ENCODE measurements around the gene SLPI.

The SLPI gene

GRCh38 chr20:45257161-45257560 lies 2.8 kb upstream of the SLPI start:
- Histone ChIP-seq H3K9ac (ENCODE audit: low read depth, low read length, poor library complexity) (no peak overlapping the region), H2AFZ (ENCODE audit: low read length) (no peak overlapping the region), H2BK15ac (ENCODE audit: low read length) (no peak overlapping the region), H3K18ac (ENCODE audit: low read length) (no peak overlapping the region), H3K9me3 (replicated peaks in 1 of 2; ENCODE audit: control insufficient read depth in 2 of 2, insufficient read depth in 1 of 2, low read depth in 1 of 2, low read length in 2 of 2) (no peaks in the 10 kb centered on the region), H3K79me1 (ENCODE audit: low read depth, low read length) (no peaks in the 10 kb centered on the region), H2BK5ac (ENCODE audit: low read length) (no peak overlapping the region), H3K4me2 (ENCODE audit: insufficient read depth, low read length, poor library complexity, severe bottlenecking) (no peak overlapping the region), H3K27me3 (ENCODE audit: control insufficient read depth in 3 of 3, insufficient read depth in 3 of 3, low read depth in 1 of 3, low read length in 3 of 3) (peaks cover 0 to 15% (median 0%) of the 10 kb centered on the region in 3 experiments), H2BK12ac (ENCODE audit: low read length) (no peak overlapping the region), H3K23ac (ENCODE audit: low read depth, low read length, poor library complexity) (no peak overlapping the region), H3K4ac (ENCODE audit: low read length) (no peak overlapping the region), H3K27ac (replicated peaks; ENCODE audit: low read length) (no peak overlapping the region), H3K4me3 (ENCODE audit: low read length in 2 of 2) (no peak overlapping the region), H2AK5ac (ENCODE audit: low read depth, low read length) (no peak overlapping the region), H3K36me3 (replicated peaks in 1 of 2; ENCODE audit: control insufficient read depth in 2 of 2, insufficient read depth in 2 of 2, low read length in 2 of 2) (no peaks in the 10 kb centered on the region), H2BK120ac (ENCODE audit: low read depth, low read length) (no peak overlapping the region), H3K4me1 (ENCODE audit: control insufficient read depth in 2 of 2, insufficient read depth in 1 of 2, low read depth in 1 of 2, low read length in 2 of 2) (peaks cover 12 to 17% of the 10 kb centered on the region in 2 donors), H4K8ac (ENCODE audit: low read depth, low read length) (no peak overlapping the region), H4K91ac (ENCODE audit: low read depth, low read length, poor library complexity) (no peak overlapping the region), H3K14ac (ENCODE audit: low read length) (no peak overlapping the region)
- DNase-seq (ENCODE audit: low spot score) = no peak
- no CpG with 5 or more reads among the region's 3 CpGs for WGBS, 2 donors (ENCODE audit: extremely low coverage in 2 of 2, insufficient read length in 2 of 2, insufficient replicate concordance in 1 of 2)

GRCh38 chr20:45253261-45253660 lies 1.1 kb downstream of the SLPI start:
- no peak overlapping the region for H3K18ac ChIP-seq (ENCODE audit: low read length)
- no peak overlapping the region for H2BK15ac ChIP-seq (ENCODE audit: low read length)
- H3K36me3 ChIP-seq (replicated peaks in 1 of 2; ENCODE audit: control insufficient read depth in 2 of 2, insufficient read depth in 2 of 2, low read length in 2 of 2) = no peaks in the 10 kb centered on the region
- H3K4me1 ChIP-seq (ENCODE audit: control insufficient read depth in 2 of 2, insufficient read depth in 1 of 2, low read depth in 1 of 2, low read length in 2 of 2) = peaks cover 5 to 7% of the 10 kb centered on the region in 2 donors
- H3K9ac ChIP-seq (ENCODE audit: low read depth, low read length, poor library complexity) = no peak overlapping the region
- H2BK5ac ChIP-seq (ENCODE audit: low read length) = no peak overlapping the region
- H2AK5ac ChIP-seq (ENCODE audit: low read depth, low read length) = no peak overlapping the region
- no peak overlapping the region for H3K27ac ChIP-seq (replicated peaks; ENCODE audit: low read length)
- no peak overlapping the region for H2BK120ac ChIP-seq (ENCODE audit: low read depth, low read length)
- no peak overlapping the region for H3K4me2 ChIP-seq (ENCODE audit: insufficient read depth, low read length, poor library complexity, severe bottlenecking)
- no peak for DNase-seq (ENCODE audit: low spot score)
- H3K14ac ChIP-seq (ENCODE audit: low read length) = no peak overlapping the region
- H3K79me1 ChIP-seq (ENCODE audit: low read depth, low read length) = no peaks in the 10 kb centered on the region
- H3K9me3 ChIP-seq (replicated peaks in 1 of 2; ENCODE audit: control insufficient read depth in 2 of 2, insufficient read depth in 1 of 2, low read depth in 1 of 2, low read length in 2 of 2) = no peaks in the 10 kb centered on the region
- no peak overlapping the region for H3K23ac ChIP-seq (ENCODE audit: low read depth, low read length, poor library complexity)
- H3K27me3 ChIP-seq (ENCODE audit: control insufficient read depth in 3 of 3, insufficient read depth in 3 of 3, low read depth in 1 of 3, low read length in 3 of 3) = peaks cover 0 to 28% (median 0%) of the 10 kb centered on the region in 3 experiments
- no peak overlapping the region for H4K91ac ChIP-seq (ENCODE audit: low read depth, low read length, poor library complexity)
- no peak overlapping the region for H4K8ac ChIP-seq (ENCODE audit: low read depth, low read length)
- H3K4ac ChIP-seq (ENCODE audit: low read length) = no peak overlapping the region
- no peak overlapping the region for H3K4me3 ChIP-seq (ENCODE audit: low read length in 2 of 2)
- H2AFZ ChIP-seq (ENCODE audit: low read length) = no peak overlapping the region
- no peak overlapping the region for H2BK12ac ChIP-seq (ENCODE audit: low read length)
- no CpG with 5 or more reads among the region's 4 CpGs for WGBS, 2 donors (ENCODE audit: extremely low coverage in 2 of 2, insufficient read length in 2 of 2, insufficient replicate concordance in 1 of 2)

DNA sequence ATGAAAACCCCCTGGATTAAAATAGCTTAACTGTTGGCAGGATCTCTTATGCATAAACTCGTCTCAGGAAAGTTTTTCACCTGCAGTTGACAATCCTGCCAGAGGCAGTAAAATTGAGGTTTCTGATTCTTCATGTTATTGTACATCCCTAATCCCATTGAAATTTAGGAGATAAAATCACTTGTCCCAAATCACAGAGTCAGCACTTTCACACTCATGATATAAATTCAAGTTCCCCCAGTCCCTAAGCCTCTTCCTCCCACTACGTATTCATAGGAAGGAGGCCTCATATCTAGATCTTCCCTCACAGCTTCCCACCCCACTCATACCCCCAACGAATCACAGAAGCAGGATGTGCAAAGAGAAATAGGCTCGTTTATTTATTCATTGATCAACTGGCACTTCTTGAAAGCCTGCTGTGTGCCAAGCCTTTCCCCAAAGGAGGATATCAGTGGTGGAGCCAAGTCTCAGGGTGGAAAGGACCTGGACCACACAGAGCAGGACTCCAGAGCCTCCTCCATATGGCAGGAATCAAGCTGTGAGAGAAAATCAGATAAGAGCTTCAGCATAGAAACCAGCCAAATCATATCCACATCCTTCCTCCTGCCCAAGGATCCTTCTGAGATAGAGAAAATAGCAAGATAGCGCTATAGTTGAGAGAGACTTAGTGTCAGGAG lies 2.3 kb downstream of the SLPI start:
- no peak overlapping the region for H4K8ac ChIP-seq (ENCODE audit: low read depth, low read length)
- H3K23ac ChIP-seq (ENCODE audit: low read depth, low read length, poor library complexity) = no peak overlapping the region
- H3K27me3 ChIP-seq (ENCODE audit: control insufficient read depth in 3 of 3, insufficient read depth in 3 of 3, low read depth in 1 of 3, low read length in 3 of 3) = peaks cover 0 to 34% (median 0%) of the 10 kb centered on the region in 3 experiments
- H2BK12ac ChIP-seq (ENCODE audit: low read length) = no peak overlapping the region
- no peak overlapping the region for H2BK120ac ChIP-seq (ENCODE audit: low read depth, low read length)
- no peak overlapping the region for H3K14ac ChIP-seq (ENCODE audit: low read length)
- H2BK15ac ChIP-seq (ENCODE audit: low read length) = no peak overlapping the region
- H3K36me3 ChIP-seq (replicated peaks in 1 of 2; ENCODE audit: control insufficient read depth in 2 of 2, insufficient read depth in 2 of 2, low read length in 2 of 2) = no peaks in the 10 kb centered on the region
- H3K4ac ChIP-seq (ENCODE audit: low read length) = no peak overlapping the region
- H3K4me2 ChIP-seq (ENCODE audit: insufficient read depth, low read length, poor library complexity, severe bottlenecking) = no peak overlapping the region
- H4K91ac ChIP-seq (ENCODE audit: low read depth, low read length, poor library complexity) = no peak overlapping the region
- H2BK5ac ChIP-seq (ENCODE audit: low read length) = no peak overlapping the region
- no peak for DNase-seq (ENCODE audit: low spot score)
- no peak overlapping the region for H3K18ac ChIP-seq (ENCODE audit: low read length)
- H3K9ac ChIP-seq (ENCODE audit: low read depth, low read length, poor library complexity) = no peak overlapping the region
- no peak overlapping the region for H3K27ac ChIP-seq (replicated peaks; ENCODE audit: low read length)
- H3K4me1 ChIP-seq (ENCODE audit: control insufficient read depth in 2 of 2, insufficient read depth in 1 of 2, low read depth in 1 of 2, low read length in 2 of 2) = peaks cover 0 to 4% of the 10 kb centered on the region in 2 donors
- no peaks in the 10 kb centered on the region for H3K9me3 ChIP-seq (replicated peaks in 1 of 2; ENCODE audit: control insufficient read depth in 2 of 2, insufficient read depth in 1 of 2, low read depth in 1 of 2, low read length in 2 of 2)
- no peak overlapping the region for H3K4me3 ChIP-seq (ENCODE audit: low read length in 2 of 2)
- H2AFZ ChIP-seq (ENCODE audit: low read length) = no peak overlapping the region
- H3K79me1 ChIP-seq (ENCODE audit: low read depth, low read length) = no peaks in the 10 kb centered on the region
- no CpG with 5 or more reads among the region's 5 CpGs for WGBS, 2 donors (ENCODE audit: extremely low coverage in 2 of 2, insufficient read length in 2 of 2, insufficient replicate concordance in 1 of 2)
- no peak overlapping the region for H2AK5ac ChIP-seq (ENCODE audit: low read depth, low read length)

- peaks cover 0 to 50% (median 0%) of the 10 kb centered on the region in 3 experiments for H3K27me3 ChIP-seq (ENCODE audit: control insufficient read depth in 3 of 3, insufficient read depth in 3 of 3, low read depth in 1 of 3, low read length in 3 of 3)
- H3K9me3 ChIP-seq (replicated peaks in 1 of 2; ENCODE audit: control insufficient read depth in 2 of 2, insufficient read depth in 1 of 2, low read depth in 1 of 2, low read length in 2 of 2) = no peaks in the 10 kb centered on the region
- no peak overlapping the region for H3K4me3 ChIP-seq (ENCODE audit: low read length in 2 of 2)
- H3K4me1 ChIP-seq (ENCODE audit: control insufficient read depth in 2 of 2, insufficient read depth in 1 of 2, low read depth in 1 of 2, low read length in 2 of 2) = no peaks in the 10 kb centered on the region
- H2BK12ac ChIP-seq (ENCODE audit: low read length) = no peak overlapping the region
- no peak overlapping the region for H3K23ac ChIP-seq (ENCODE audit: low read depth, low read length, poor library complexity)
- no peak overlapping the region for H3K18ac ChIP-seq (ENCODE audit: low read length)
- H2AFZ ChIP-seq (ENCODE audit: low read length) = no peak overlapping the region
- DNase-seq (ENCODE audit: low spot score) = no peak
- H3K27ac ChIP-seq (replicated peaks; ENCODE audit: low read length) = no peak overlapping the region
- H4K91ac ChIP-seq (ENCODE audit: low read depth, low read length, poor library complexity) = no peak overlapping the region
- no peak overlapping the region for H3K4ac ChIP-seq (ENCODE audit: low read length)
- no peak overlapping the region for H3K14ac ChIP-seq (ENCODE audit: low read length)
- H3K9ac ChIP-seq (ENCODE audit: low read depth, low read length, poor library complexity) = no peak overlapping the region
- H2BK15ac ChIP-seq (ENCODE audit: low read length) = no peak overlapping the region
- H4K8ac ChIP-seq (ENCODE audit: low read depth, low read length) = no peak overlapping the region
- H3K36me3 ChIP-seq (replicated peaks in 1 of 2; ENCODE audit: control insufficient read depth in 2 of 2, insufficient read depth in 2 of 2, low read length in 2 of 2) = no peaks in the 10 kb centered on the region
- no peak overlapping the region for H2AK5ac ChIP-seq (ENCODE audit: low read depth, low read length)
- no peak overlapping the region for H2BK5ac ChIP-seq (ENCODE audit: low read length)
- H3K4me2 ChIP-seq (ENCODE audit: insufficient read depth, low read length, poor library complexity, severe bottlenecking) = no peak overlapping the region
- H2BK120ac ChIP-seq (ENCODE audit: low read depth, low read length) = no peak overlapping the region
- no peaks in the 10 kb centered on the region for H3K79me1 ChIP-seq (ENCODE audit: low read depth, low read length)
Measured at GRCh38 chr20:45248609-45249008, 5.8 kb downstream of the SLPI start.

Measured in neuronal stem cell (in vitro differentiated cells).